ENCODE measurements around the gene FREY1. TPM values are rescaled to one million over a fixed set of nuclear protein-coding genes. Genes with fewer than 3 reads are reported as not detected.

The FREY1 gene
- total and polyA plus RNA-seq, 2 of the 4 experiments (the other 2 are of a cell fraction) = 0.21 TPM; not detected in 1

DNA sequence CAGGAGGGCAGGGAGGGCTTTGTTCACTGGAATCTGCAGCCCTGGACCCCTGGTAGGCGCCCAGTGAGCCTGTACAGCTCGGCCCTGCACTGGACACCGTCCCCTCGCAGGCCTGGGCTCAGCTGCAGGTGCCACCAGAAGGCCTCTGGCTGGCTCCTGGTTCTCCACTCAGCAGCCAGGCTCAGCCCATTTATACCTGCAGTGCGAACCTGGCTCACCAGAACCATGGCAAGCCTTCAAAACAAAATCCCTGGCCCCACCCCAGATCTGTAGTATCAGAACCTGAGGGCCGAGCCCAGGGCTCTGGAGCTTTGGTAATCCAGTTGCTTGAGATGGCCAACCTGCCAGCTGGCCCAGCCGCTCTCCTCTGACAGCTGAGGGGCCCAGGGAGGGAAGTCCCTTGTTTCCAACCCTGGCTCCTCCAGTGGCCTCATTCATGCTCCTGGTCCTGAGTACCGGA lies 870 bp upstream of the FREY1 start:
- H3K79me1 ChIP-seq (ENCODE audit: low read depth in 1 of 2, low read length in 2 of 2) = no peaks in the 10 kb centered on the region
- dilution Hi-C loops (cut with HindIII; ENCODE audit: low sequenced_read_pairs, unreplicated experiment) = no loop called here
- no peak overlapping the region for H2AK5ac ChIP-seq (ENCODE audit: low read depth, low read length)
- H3K18ac ChIP-seq (ENCODE audit: low read depth, low read length) = no peak overlapping the region
- no peak overlapping the region for H3K9ac ChIP-seq (ENCODE audit: low read depth, low read length)
- ChIA-PET CTCF (no interaction called here), POLR2A (ENCODE audit: unreplicated experiment) (no interaction called here)
- WGBS, 2 experiments (ENCODE audit: extremely low coverage in 2 of 2, insufficient read length in 1 of 2) = 60% methylated on average over 5 of the region's 8 CpGs; no CpG with 5 or more reads in 1 of the 2 experiments
- H2BK5ac ChIP-seq (ENCODE audit: low read depth, low read length, poor library complexity, severe bottlenecking) = no peak overlapping the region
- H4K91ac ChIP-seq (ENCODE audit: insufficient read depth, low read depth, low read length) = no peak overlapping the region
- ATAC-seq (ENCODE audit: low read depth) (no peak; the same call in 1 of the 2 replicates), DNase-seq (no peak)
- no peak overlapping the region for H2BK120ac ChIP-seq (ENCODE audit: low read depth, low read length)
- H3K27me3 ChIP-seq (ENCODE audit: control insufficient read depth, insufficient read depth, low read length) = no peaks in the 10 kb centered on the region
- H4K8ac ChIP-seq (ENCODE audit: low read depth in 2 of 2, low read length in 2 of 2) = no peak overlapping the region
- no peak overlapping the region for H3K4me2 ChIP-seq (ENCODE audit: low read depth, low read length)
- H3K23ac ChIP-seq (ENCODE audit: low read depth, low read length) = no peak overlapping the region
- no peak overlapping the region for H2AK9ac ChIP-seq (replicated peaks; ENCODE audit: low read depth, low read length, poor library complexity)
- peaks cover 32% of the 10 kb centered on the region for H3K36me3 ChIP-seq (ENCODE audit: control insufficient read depth, insufficient read depth, low read length)
- in situ Hi-C loops (cut with MboI; ENCODE audit: low sequenced_read_pairs) = no loop called here
- no peak overlapping the region for H2AFZ ChIP-seq (replicated peaks; ENCODE audit: low read length, poor library complexity)
- H3K9me3 ChIP-seq (ENCODE audit: control insufficient read depth, insufficient read depth, low read length) = no peaks in the 10 kb centered on the region
- H3K56ac ChIP-seq (ENCODE audit: extremely low read depth, insufficient read depth, low read length) = no peak overlapping the region
- no peak overlapping the region for H3K4me3 ChIP-seq (ENCODE audit: insufficient read depth, low read depth, low read length)
- no peaks in the 10 kb centered on the region for H3K4me1 ChIP-seq (ENCODE audit: control insufficient read depth, insufficient read depth, low read length)
- intact Hi-C loops (cut with micrococcal nuclease) = no loop called here
- TF ChIP-seq MAZ (IDR thresholded peaks at IDR 0.05; ENCODE audit: borderline replicate concordance, low read depth, low read length) (no peak), RAD21 (IDR thresholded peaks at IDR 0.05; ENCODE audit: low read length) (no peak)
- TF ChIP-seq, protein P1, sequence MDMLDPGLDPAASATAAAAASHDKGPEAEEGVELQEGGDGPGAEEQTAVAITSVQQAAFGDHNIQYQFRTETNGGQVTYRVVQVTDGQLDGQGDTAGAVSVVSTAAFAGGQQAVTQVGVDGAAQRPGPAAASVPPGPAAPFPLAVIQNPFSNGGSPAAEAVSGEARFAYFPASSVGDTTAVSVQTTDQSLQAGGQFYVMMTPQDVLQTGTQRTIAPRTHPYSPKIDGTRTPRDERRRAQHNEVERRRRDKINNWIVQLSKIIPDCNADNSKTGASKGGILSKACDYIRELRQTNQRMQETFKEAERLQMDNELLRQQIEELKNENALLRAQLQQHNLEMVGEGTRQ (IDR thresholded peaks at IDR 0.05; ENCODE audit: low read depth, low read length) = no peak
- H4K20me1 ChIP-seq (ENCODE audit: insufficient read depth, low read length) = no peaks in the 10 kb centered on the region
- no peak overlapping the region for H2BK20ac ChIP-seq (ENCODE audit: low read depth, low read length)
- no peak overlapping the region for H3K4ac ChIP-seq (ENCODE audit: low read depth, low read length)
- H3K9me1 ChIP-seq (ENCODE audit: insufficient read depth, low read length) = no peaks in the 10 kb centered on the region
- BruUV-seq (replicated peaks) = no TSS peak
- no peak overlapping the region for H3K27ac ChIP-seq (ENCODE audit: insufficient read depth, low read length)
- no peak overlapping the region for H2BK15ac ChIP-seq (ENCODE audit: low read depth, low read length)
- no peak overlapping the region for H4K5ac ChIP-seq (ENCODE audit: low read depth, low read length)
- H3K14ac ChIP-seq (replicated peaks; ENCODE audit: low read depth, low read length) = no peak overlapping the region
